Measurements from ENCODE around the gene NIP7. TPM values are rescaled to one million over a fixed set of nuclear protein-coding genes. Genes with fewer than 3 reads are reported as not detected.

The NIP7 gene
- total RNA-seq, 4 donors from 2014 or later = 6.2 to 21.7 (median 16.9) TPM

GRCh38 chr16:69307856-69308255, 31.7 kb upstream of the NIP7 start:
- Histone ChIP-seq H3K4me3 (no peak overlapping the region), H3K36me3 (no peaks in the 10 kb centered on the region), H3K9me3 (no peaks in the 10 kb centered on the region), H3K4me1 (peaks cover 3 to 5% of the 10 kb centered on the region in 2 donors), H3K27me3 (no peaks in the 10 kb centered on the region), H3K27ac (no peak overlapping the region)
- no peak for TF ChIP-seq CTCF (IDR thresholded peaks at IDR 0.05)
- no peak for TF ChIP-seq POLR2A (IDR thresholded peaks at IDR 0.05)
- DNase-seq = no peak
- intact Hi-C loops (cut with DNase I; ENCODE audit: low total_unique reads) = no loop called here

GRCh38 chr16:69309316-69309715, 30.3 kb upstream of the NIP7 start:
- DNase-seq = no peak
- H3K4me3 ChIP-seq = no peak overlapping the region
- no peaks in the 10 kb centered on the region for H3K36me3 ChIP-seq
- H3K9me3 ChIP-seq = no peaks in the 10 kb centered on the region
- H3K4me1 ChIP-seq = peaks cover 5 to 6% of the 10 kb centered on the region in 2 donors
- H3K27me3 ChIP-seq = no peaks in the 10 kb centered on the region
- no peak overlapping the region for H3K27ac ChIP-seq
- TF ChIP-seq POLR2A (IDR thresholded peaks at IDR 0.05) (no peak), CTCF (IDR thresholded peaks at IDR 0.05) (no peak)
- intact Hi-C loops (cut with DNase I; ENCODE audit: low total_unique reads) = no loop called here

GRCh38 chr16:69310653-69311532, 28.7 kb upstream of the NIP7 start, which contains the start of gene VPS4A:
Gene VPS4A (plus strand): TSS chr16:69311350. CDS start chr16:69311512, 162 bp downstream.
- no peaks in the 10 kb centered on the region for H3K36me3 ChIP-seq
- peak; percentile 96 to 98 for DNase-seq
- no peaks in the 10 kb centered on the region for H3K9me3 ChIP-seq
- H3K27ac ChIP-seq = peak within 1 kb of the TSS; percentile 80 to 86
- no peaks in the 10 kb centered on the region for H3K27me3 ChIP-seq
- peak within 1 kb of the TSS; percentile 87 to 96 for H3K4me3 ChIP-seq
- TF ChIP-seq POLR2A (IDR thresholded peaks at IDR 0.05) (peak in 1 of 2 donors; percentile 72), CTCF (IDR thresholded peaks at IDR 0.05) (peak; percentile 91 to 98 (median 96))
- intact Hi-C loops (cut with DNase I; ENCODE audit: low total_unique reads) = no loop called here
- H3K4me1 ChIP-seq = peaks cover 5 to 6% of the 10 kb centered on the region in 2 donors

- Histone ChIP-seq H3K27ac (peak overlapping the region; percentile 80 to 86), H3K27me3 (no peaks in the 10 kb centered on the region), H3K9me3 (no peaks in the 10 kb centered on the region), H3K4me1 (peaks cover 5 to 6% of the 10 kb centered on the region in 2 donors), H3K4me3 (peak overlapping the region; percentile 87 to 96), H3K36me3 (no peaks in the 10 kb centered on the region)
- TF ChIP-seq POLR2A (IDR thresholded peaks at IDR 0.05) (no peak), CTCF (IDR thresholded peaks at IDR 0.05) (no peak)
- no peak for DNase-seq
- intact Hi-C loops (cut with DNase I; ENCODE audit: low total_unique reads) = no loop called here
Measured at GRCh38 chr16:69311533-69312387, 27.8 kb upstream of the NIP7 start.

Measured in uterus (tissue), 4 donors.